ENCODE results near the gene ASTN2.

- TF ChIP-seq JUND (IDR thresholded peaks at IDR 0.05), result no peak
- TF ChIP-seq EZH2 (IDR thresholded peaks at IDR 0.05), result no peak
- no peak for TF ChIP-seq ZNF274 (IDR thresholded peaks at IDR 0.05; ENCODE audit: low read depth, low read length)
- TF ChIP-seq POLR2AphosphoS5 (IDR thresholded peaks at IDR 0.05; ENCODE audit: low read depth, low read length), result no peak
- TF ChIP-seq TCF7L2 (IDR thresholded peaks at IDR 0.05; ENCODE audit: borderline replicate concordance, extremely low read depth, insufficient read depth, insufficient read length), result no peak
- no peak for TF ChIP-seq CTCF (IDR thresholded peaks at IDR 0.05 in 2 of 3, conservative IDR thresholded peaks at IDR 0.05 in 1 of 3; ENCODE audit: borderline replicate concordance in 1 of 3, insufficient read depth in 1 of 3, low read depth in 2 of 3, low read length in 2 of 3)
- TF ChIP-seq CEBPB (IDR thresholded peaks at IDR 0.05; ENCODE audit: low read depth), result no peak
Observed at GRCh38 chr9:116491659-116492058, 923.2 kb downstream of the ASTN2 start.
